ENCODE data around the gene KRT39.
A peak's percentile ranks its signal among the peaks of the same experiment; 100 is the strongest.
"Not testable (repeated sequence)": the region's sequence is repeated elsewhere in the genome, so short reads cannot be mapped to it uniquely, and the experiment has no call there.

KRT39 gene

GRCh38 chr17:40937384-40937819 is 29.3 kb downstream of the KRT39 start, which contains the start of gene KRT23:
TSS of gene KRT23 (minus strand) at chr17:40937646. CDS start at chr17:40936603, 1,043 bp downstream.
- no peak for DNase-seq

DNA sequence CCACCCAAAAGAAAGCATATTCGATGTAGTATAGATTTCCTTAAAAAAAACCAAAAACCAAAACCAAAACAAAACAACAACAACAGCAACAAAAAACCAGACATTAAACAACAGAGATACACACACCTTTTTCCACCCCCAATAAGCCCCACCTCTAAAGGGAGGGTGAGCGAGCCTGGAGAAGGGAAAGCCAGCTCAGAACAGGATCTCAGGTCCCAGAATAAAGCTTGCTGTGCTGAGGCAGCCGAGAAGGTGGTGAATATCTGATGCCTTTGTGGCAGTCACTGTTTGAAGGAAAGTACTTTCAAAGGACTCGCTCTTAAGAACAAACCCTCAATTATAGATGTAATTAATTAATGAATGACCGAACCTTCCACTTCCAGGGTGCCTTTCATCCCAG is 29.8 kb downstream of the KRT39 start:
- no peak for DNase-seq

GRCh38 chr17:40936437-40936971 is 30.2 kb downstream of the KRT39 start:
- DNase-seq: no peak

DNA sequence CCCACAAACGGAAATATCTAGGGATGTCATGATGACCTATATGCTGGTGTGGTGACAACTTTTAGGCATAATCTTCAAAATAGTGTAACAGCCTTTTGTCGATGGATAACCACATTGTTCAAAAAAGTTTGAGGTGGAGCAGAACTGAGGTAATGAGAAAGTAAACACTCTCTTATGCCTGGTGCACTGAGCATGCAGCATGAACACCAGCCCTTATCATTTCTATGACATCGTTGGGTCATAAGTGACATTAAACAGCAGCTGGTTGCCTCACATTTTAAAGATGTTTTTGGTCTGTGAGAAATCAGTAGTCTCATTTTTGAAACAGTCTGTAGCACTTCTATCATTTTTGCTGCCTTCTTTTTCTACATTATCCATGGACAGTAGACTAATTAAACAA is 31.1 kb downstream of the KRT39 start:
- DNase-seq: no peak

GRCh38 chr17:40932608-40933007 is 34.1 kb downstream of the KRT39 start:
- no peak for DNase-seq

DNA sequence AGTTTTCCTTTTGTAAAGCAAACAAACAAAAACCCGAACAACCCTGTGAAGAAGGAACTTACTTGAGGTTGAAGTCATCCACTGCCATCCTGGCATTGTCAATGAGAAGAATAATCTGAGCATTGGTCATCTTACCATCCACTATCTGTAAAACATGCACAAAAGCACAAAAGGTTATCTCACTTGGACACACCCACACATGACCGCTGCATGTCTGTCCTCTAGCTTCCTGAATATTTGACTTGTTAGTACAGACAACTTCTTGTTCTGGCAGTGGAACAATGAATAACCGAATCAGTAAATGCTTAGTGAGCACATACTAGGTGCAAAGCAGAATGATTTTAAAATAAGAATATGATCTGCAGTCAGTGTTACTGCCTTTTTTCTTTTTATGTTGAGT is 35.4 kb downstream of the KRT39 start:
- no peak for DNase-seq

DNA sequence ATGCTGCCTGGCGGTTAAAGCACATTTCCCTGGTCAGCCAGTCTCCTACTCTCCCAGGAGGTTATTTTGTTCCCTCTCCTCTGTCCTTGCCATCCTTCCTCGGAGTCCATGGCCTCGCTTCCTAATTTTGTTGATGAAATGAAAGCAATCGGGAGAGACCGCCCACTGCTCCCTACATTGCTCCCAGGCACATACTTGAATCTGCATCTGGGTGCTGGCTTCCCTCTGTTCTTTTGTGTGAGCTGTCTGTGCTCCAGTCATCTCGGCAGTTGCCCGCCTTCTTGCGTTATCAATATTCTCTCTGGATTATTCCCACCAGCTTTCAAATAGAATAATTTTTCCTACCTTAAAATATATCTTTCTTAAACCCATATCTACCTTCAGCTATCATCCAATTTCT is 40.4 kb downstream of the KRT39 start:
- no peak for DNase-seq

- DNase-seq: no peak
Measured at GRCh38 chr17:40922239-40922638, 44.5 kb downstream of the KRT39 start.

GRCh38 chr17:40921026-40921425 is 45.7 kb downstream of the KRT39 start:
- no peak for DNase-seq

GRCh38 chr17:40917116-40917515 is 49.6 kb downstream of the KRT39 start:
- DNase-seq: not testable (repeated sequence)

DNA sequence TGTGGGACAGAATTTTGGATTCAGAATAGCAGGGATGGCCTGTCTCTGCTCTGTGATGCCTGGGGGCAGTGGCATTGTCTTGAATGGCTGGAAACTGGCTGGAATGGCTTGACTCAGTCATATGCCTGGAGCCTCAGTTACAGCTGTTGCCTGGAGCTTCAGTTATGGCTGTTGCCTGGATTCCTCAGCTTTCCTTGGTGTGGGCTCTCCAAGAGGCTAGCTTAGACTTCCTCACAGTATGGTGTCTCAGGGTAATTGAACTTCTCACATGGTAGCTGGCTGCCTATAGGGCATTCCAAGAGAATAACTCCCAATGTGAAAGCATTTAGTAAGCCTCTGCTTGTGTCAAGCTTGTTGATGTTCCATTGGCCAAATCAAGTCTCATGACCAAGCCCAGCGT is 50.4 kb downstream of the KRT39 start:
- DNase-seq: no peak

DNA sequence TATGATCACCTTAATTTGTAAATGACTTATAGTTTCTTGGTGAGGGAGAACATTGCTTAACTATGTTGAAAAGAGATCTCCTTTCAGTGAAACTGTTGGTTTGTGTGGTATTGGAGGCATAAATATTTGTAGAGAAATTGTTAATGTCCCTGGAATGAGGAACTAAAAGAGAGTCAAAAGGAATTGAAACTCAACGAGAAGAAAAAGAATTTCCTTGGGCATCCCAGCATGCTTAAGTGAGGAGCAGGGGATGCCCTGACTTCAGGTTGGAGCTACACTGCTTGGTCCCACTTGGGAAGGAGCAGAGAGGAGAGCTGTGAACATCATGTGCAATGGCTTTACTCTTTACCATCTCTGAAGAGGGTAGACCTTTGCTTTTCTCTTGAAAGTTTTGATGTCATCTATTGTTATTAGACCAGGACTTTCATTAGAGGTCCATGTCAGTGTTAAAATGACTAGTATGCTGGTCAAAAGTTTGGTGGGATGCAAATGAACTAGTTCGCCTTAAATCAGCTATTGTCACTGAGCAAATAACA is 51.0 kb downstream of the KRT39 start:
- no peak for DNase-seq

- no peak for DNase-seq
Measured at GRCh38 chr17:40915199-40915661, 51.5 kb downstream of the KRT39 start.

GRCh38 chr17:40914075-40914855 is 52.5 kb downstream of the KRT39 start:
- no peak for DNase-seq

GRCh38 chr17:40912486-40913210 is 54.1 kb downstream of the KRT39 start:
- no peak for DNase-seq

DNA sequence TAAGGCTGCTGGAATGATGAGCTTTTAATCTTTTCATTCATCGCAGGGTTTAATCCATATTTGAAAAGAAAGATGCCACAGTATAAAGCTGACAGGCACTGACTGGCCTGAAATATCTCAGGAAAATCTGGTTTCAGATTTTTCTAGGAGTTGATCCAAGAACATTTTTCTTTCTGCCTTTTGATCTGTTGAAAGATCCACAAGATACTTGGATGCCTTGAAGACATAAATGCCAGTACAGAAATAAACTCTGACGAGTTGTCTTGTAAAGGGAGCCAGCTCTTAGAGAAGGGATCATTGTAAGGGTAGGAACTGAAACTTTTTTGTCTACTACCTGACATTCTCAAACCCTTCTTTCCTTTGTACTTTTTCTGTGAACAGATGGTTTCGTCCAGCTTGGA is 56.3 kb downstream of the KRT39 start:
- no peak for DNase-seq

- DNase-seq: no peak
Measured at GRCh38 chr17:40909755-40910154, 57.0 kb downstream of the KRT39 start.

DNA sequence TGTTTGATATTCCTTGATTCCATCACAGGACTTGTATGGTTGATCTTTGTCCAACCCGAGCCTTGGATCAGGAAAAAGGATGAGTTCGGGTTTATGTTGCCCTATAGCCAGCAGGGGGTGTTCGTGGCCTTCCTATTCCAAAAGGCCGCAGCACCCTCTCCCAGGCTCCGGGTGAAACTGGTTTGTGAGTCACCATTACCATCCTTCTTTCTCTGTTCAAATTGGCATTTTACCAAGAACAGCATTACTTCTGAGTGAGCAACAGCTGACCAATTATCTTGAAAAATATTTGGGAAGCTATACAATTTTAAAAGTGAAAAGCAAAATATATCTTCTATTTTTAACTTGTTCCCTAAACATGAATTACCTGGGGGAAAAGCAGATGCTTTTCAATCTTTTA is 57.4 kb downstream of the KRT39 start:
- peak; percentile 44 for DNase-seq
